Measurements from ENCODE around the gene SNX9. TPM values are rescaled to one million over a fixed set of nuclear protein-coding genes. Genes with fewer than 3 reads are reported as not detected.

Gene SNX9
- total and polyA plus RNA-seq, 4 donors: 19.3 to 27.6 (median 23.3) TPM

- no peaks in the 10 kb centered on the region for H3K36me3 ChIP-seq (ENCODE audit: control insufficient read depth, insufficient read depth, low read length)
- no peaks in the 10 kb centered on the region for H3K9me3 ChIP-seq (ENCODE audit: control insufficient read depth, insufficient read depth, low read length)
- no peak overlapping the region for H3K27ac ChIP-seq (ENCODE audit: low read depth, low read length)
- H3K4me3 ChIP-seq (ENCODE audit: low read depth, low read length): no peak overlapping the region
- DNase-seq (ENCODE audit: low read depth in 4 of 6, low spot score in 6 of 6): no peak
- no peaks in the 10 kb centered on the region for H3K27me3 ChIP-seq (ENCODE audit: control insufficient read depth, insufficient read depth, low read length)
- WGBS (ENCODE audit: insufficient coverage): 93% methylated on average over 6 of the region's 10 CpGs
- peaks cover 10% of the 10 kb centered on the region for H3K4me1 ChIP-seq (ENCODE audit: control insufficient read depth, insufficient read depth, low read length)
Observed at GRCh38 chr6:157825243-157825904, 2.3 kb downstream of the SNX9 start.

DNA sequence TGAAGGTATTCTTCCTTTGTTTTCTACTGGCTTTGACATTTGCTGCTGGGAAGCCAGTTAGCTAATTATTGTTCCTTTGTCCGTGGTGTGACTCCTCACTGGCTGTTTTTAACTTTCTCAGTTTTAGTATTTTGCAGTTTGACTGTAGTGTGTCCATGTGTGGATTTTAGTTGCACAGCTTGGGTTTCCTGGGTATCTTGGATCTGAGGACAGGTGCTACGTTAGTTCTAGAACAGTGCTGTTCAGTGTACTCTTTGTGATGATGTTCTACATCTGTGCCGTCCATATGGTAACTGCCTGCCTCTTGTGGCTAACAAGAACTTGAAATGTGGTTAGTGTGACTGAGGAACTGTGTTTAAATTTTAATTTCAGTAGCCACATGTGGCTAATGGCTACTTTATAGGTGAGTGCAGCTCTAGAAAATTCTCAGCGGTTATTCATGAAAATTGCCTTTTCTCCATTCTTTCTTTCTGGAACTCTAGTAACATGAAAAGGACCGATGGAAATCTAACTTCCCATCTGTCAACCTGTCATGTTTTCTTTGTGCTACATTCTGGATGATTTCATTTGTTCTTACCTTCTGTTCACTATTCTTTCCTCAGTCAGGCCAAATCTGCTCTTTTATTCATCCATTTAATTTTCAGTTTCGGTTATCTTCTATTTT is 7.4 kb downstream of the SNX9 start:
- Histone ChIP-seq H3K27me3 (ENCODE audit: control insufficient read depth, insufficient read depth, low read length) (no peaks in the 10 kb centered on the region), H3K9me3 (ENCODE audit: control insufficient read depth, insufficient read depth, low read length) (peaks cover 2% of the 10 kb centered on the region), H3K4me3 (ENCODE audit: low read depth, low read length) (no peak overlapping the region), H3K36me3 (ENCODE audit: control insufficient read depth, insufficient read depth, low read length) (no peaks in the 10 kb centered on the region), H3K27ac (ENCODE audit: low read depth, low read length) (no peak overlapping the region), H3K4me1 (ENCODE audit: control insufficient read depth, insufficient read depth, low read length) (no peaks in the 10 kb centered on the region)
- 34% methylated on average over 3 of the region's 6 CpGs for WGBS (ENCODE audit: insufficient coverage)
- DNase-seq (ENCODE audit: low read depth in 4 of 6, low spot score in 6 of 6): peak in 2 of 6 donors; percentile 34 to 55

DNA sequence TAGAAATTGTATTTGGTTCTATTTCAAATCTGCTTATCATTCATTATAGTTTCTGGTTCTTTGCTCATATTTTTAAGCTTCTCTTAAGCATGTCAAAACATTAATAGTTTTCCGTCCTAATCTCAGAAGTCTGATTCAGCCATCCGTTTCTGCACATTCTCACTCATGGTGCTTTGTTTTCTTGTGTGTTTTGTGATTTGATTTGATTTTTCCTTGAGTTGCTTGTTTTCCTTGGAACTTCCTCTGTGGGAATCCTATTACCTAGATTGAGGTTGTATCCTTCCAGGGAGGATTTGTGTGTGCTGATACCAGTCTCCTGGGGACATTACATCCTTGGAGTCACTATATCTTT is 7.9 kb downstream of the SNX9 start:
- DNase-seq (ENCODE audit: low read depth in 4 of 6, low spot score in 6 of 6): no peak
- Histone ChIP-seq H3K4me3 (ENCODE audit: low read depth, low read length) (no peak overlapping the region), H3K36me3 (ENCODE audit: control insufficient read depth, insufficient read depth, low read length) (no peaks in the 10 kb centered on the region), H3K4me1 (ENCODE audit: control insufficient read depth, insufficient read depth, low read length) (no peaks in the 10 kb centered on the region), H3K27me3 (ENCODE audit: control insufficient read depth, insufficient read depth, low read length) (no peaks in the 10 kb centered on the region), H3K27ac (ENCODE audit: low read depth, low read length) (no peak overlapping the region), H3K9me3 (ENCODE audit: control insufficient read depth, insufficient read depth, low read length) (peaks cover 2% of the 10 kb centered on the region)
- WGBS (ENCODE audit: insufficient coverage): 83% methylated on average over 1 of the region's 2 CpGs

DNA sequence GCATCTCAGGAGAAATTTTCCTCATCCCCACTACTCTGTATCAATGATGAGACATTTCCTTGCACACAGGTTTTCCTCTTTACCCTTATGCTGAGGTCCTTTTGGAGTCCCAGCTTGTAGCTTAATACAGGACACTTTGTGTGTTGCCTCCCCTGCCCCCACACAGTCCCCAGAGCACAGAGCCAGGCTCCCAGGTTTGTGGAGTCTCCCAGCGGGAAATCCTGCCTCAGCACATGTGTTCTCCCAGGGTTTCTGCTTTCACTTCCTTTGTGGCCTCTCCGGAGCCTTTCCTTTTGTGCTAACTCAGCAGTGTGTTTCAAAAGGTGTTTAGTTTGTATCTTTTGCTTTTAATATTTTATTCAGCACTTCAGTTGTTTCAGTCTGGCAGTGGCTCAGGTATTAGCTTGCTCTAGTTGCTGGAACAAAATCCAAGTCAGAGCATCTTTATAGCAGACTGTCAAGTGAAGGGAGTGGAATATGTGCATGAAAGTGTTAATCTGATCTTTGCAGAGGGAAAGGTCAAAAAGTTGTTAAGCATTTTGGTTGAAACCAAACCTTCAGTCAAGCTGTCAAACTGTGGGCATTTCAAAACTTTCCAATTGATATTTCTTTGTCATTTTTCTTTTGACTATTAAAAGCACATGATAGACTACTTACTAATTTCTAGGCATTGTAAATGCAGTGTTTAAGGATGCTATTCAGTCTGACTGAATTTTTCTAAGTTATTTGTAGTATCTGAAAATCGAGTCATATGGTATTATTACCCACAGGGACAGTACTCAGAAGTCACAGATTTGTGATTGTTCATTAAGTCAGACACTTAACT is 8.6 kb downstream of the SNX9 start:
- no peak for DNase-seq (ENCODE audit: low read depth in 4 of 6, low spot score in 6 of 6)
- no CpG with 5 or more reads among the region's 3 CpGs for WGBS (ENCODE audit: insufficient coverage)
- no peaks in the 10 kb centered on the region for H3K4me1 ChIP-seq (ENCODE audit: control insufficient read depth, insufficient read depth, low read length)
- no peaks in the 10 kb centered on the region for H3K27me3 ChIP-seq (ENCODE audit: control insufficient read depth, insufficient read depth, low read length)
- no peak overlapping the region for H3K27ac ChIP-seq (ENCODE audit: low read depth, low read length)
- no peak overlapping the region for H3K4me3 ChIP-seq (ENCODE audit: low read depth, low read length)
- H3K9me3 ChIP-seq (ENCODE audit: control insufficient read depth, insufficient read depth, low read length): peaks cover 2% of the 10 kb centered on the region
- H3K36me3 ChIP-seq (ENCODE audit: control insufficient read depth, insufficient read depth, low read length): no peaks in the 10 kb centered on the region

DNA sequence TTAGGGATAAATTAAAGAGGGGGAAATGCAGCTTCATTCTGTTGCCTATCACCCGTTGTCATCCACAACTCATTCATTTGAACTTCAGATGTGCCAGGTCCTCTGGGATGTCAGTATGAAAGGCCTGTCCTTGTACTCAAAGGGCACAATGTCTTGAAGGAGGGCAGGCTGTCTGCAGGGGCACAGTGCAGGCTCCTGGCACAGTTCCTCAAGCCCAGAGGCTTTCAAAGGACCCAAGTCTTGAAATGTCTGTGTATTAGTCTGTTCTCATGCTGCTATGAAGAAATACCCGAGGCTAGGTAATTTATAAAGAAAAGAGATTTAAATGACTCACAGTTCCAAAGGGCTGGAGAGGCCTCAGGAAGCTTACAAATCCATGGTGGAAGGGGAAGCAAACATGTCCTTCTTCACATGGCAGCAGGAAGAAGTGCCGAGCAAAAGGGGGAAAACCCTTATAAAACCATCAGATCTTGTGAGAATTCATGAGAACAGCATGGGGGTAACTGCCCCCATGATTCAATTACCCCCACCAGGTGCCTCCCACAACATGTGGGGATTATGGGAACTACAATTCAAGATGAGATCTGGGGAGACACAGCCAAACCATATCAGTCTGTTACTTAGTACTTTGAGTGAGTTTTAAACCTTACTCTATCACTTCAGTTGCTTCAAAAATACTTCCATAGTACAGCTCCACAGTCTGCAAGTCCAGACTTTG is 9.4 kb downstream of the SNX9 start:
- Histone ChIP-seq H3K27ac (ENCODE audit: low read depth, low read length) (no peak overlapping the region), H3K36me3 (ENCODE audit: control insufficient read depth, insufficient read depth, low read length) (no peaks in the 10 kb centered on the region), H3K4me3 (ENCODE audit: low read depth, low read length) (no peak overlapping the region), H3K4me1 (ENCODE audit: control insufficient read depth, insufficient read depth, low read length) (no peaks in the 10 kb centered on the region), H3K9me3 (ENCODE audit: control insufficient read depth, insufficient read depth, low read length) (peaks cover 2% of the 10 kb centered on the region), H3K27me3 (ENCODE audit: control insufficient read depth, insufficient read depth, low read length) (no peaks in the 10 kb centered on the region)
- DNase-seq (ENCODE audit: low read depth in 4 of 6, low spot score in 6 of 6): no peak
- no CpG with 5 or more reads among the region's 3 CpGs for WGBS (ENCODE audit: insufficient coverage)

DNA sequence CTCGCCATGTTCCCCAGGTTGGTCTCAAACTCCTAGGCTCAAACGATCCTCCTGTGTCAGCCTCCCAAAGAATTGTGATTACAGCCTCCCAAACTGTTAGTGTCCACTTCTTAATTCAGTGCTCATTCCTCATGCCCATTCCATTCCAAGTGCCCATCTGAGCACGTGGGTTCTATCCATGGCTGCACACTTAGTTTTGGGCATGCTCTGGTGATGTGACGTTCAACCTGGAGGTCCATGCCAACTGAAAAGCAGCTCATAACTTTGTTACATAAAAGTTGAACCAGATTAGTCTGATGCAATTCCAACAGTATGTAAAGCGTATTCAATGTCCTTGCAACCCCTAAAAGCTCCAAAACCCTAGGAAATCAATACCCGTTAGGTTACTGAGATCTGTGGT is 11.5 kb downstream of the SNX9 start:
- peaks cover 2% of the 10 kb centered on the region for H3K9me3 ChIP-seq (ENCODE audit: control insufficient read depth, insufficient read depth, low read length)
- no peaks in the 10 kb centered on the region for H3K27me3 ChIP-seq (ENCODE audit: control insufficient read depth, insufficient read depth, low read length)
- no peak overlapping the region for H3K4me3 ChIP-seq (ENCODE audit: low read depth, low read length)
- no peaks in the 10 kb centered on the region for H3K4me1 ChIP-seq (ENCODE audit: control insufficient read depth, insufficient read depth, low read length)
- DNase-seq (ENCODE audit: low read depth in 4 of 6, low spot score in 6 of 6): no peak
- 98% methylated on average over 4 of the region's 6 CpGs for WGBS (ENCODE audit: insufficient coverage)
- H3K27ac ChIP-seq (ENCODE audit: low read depth, low read length): no peak overlapping the region
- no peaks in the 10 kb centered on the region for H3K36me3 ChIP-seq (ENCODE audit: control insufficient read depth, insufficient read depth, low read length)

- Histone ChIP-seq H3K4me3 (ENCODE audit: low read depth, low read length) (no peak overlapping the region), H3K9me3 (ENCODE audit: control insufficient read depth, insufficient read depth, low read length) (no peaks in the 10 kb centered on the region), H3K27me3 (ENCODE audit: control insufficient read depth, insufficient read depth, low read length) (no peaks in the 10 kb centered on the region), H3K27ac (ENCODE audit: low read depth, low read length) (no peak overlapping the region), H3K36me3 (ENCODE audit: control insufficient read depth, insufficient read depth, low read length) (no peaks in the 10 kb centered on the region), H3K4me1 (ENCODE audit: control insufficient read depth, insufficient read depth, low read length) (no peaks in the 10 kb centered on the region)
- no peak for DNase-seq (ENCODE audit: low read depth in 4 of 6, low spot score in 6 of 6)
- 76% methylated on average over 2 of the region's 5 CpGs for WGBS (ENCODE audit: insufficient coverage)
Observed at GRCh38 chr6:157838718-157839430, 15.8 kb downstream of the SNX9 start.

DNA sequence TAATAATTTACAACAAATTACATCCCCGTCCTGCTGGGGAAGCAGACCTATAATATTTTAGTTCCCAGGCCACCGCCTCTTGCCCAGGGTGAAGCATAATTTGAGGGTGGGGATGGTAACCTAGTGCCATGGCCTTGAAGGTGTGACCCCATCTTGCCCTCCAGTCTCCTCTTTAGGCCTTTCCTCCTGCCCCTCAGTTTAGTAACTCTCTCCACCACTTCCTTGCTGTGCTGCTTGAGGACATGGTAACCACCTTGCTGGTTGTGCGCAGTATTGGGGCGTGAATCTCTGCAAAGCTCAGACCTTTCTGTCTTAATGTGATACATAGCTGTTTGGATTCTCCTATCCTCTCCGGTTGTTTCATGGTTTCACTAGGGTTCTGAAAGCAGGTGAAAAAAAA is 16.6 kb downstream of the SNX9 start:
- WGBS (ENCODE audit: insufficient coverage): 100% methylated on average over 3 of the region's 5 CpGs
- H3K27ac ChIP-seq (ENCODE audit: low read depth, low read length): no peak overlapping the region
- no peaks in the 10 kb centered on the region for H3K9me3 ChIP-seq (ENCODE audit: control insufficient read depth, insufficient read depth, low read length)
- no peaks in the 10 kb centered on the region for H3K27me3 ChIP-seq (ENCODE audit: control insufficient read depth, insufficient read depth, low read length)
- H3K4me1 ChIP-seq (ENCODE audit: control insufficient read depth, insufficient read depth, low read length): no peaks in the 10 kb centered on the region
- DNase-seq (ENCODE audit: low read depth in 4 of 6, low spot score in 6 of 6): no peak
- H3K36me3 ChIP-seq (ENCODE audit: control insufficient read depth, insufficient read depth, low read length): no peaks in the 10 kb centered on the region
- H3K4me3 ChIP-seq (ENCODE audit: low read depth, low read length): no peak overlapping the region

GRCh38 chr6:157840261-157840660 is 17.2 kb downstream of the SNX9 start:
- H3K4me1 ChIP-seq (ENCODE audit: control insufficient read depth, insufficient read depth, low read length): no peaks in the 10 kb centered on the region
- no peaks in the 10 kb centered on the region for H3K9me3 ChIP-seq (ENCODE audit: control insufficient read depth, insufficient read depth, low read length)
- no CpG with 5 or more reads among the region's 2 CpGs for WGBS (ENCODE audit: insufficient coverage)

More at GRCh38 chr6:157840261-157840660, 17.2 kb downstream of the SNX9 start:
- H3K27me3 ChIP-seq (ENCODE audit: control insufficient read depth, insufficient read depth, low read length): no peaks in the 10 kb centered on the region
- no peaks in the 10 kb centered on the region for H3K36me3 ChIP-seq (ENCODE audit: control insufficient read depth, insufficient read depth, low read length)
- no peak overlapping the region for H3K27ac ChIP-seq (ENCODE audit: low read depth, low read length)
- no peak for DNase-seq (ENCODE audit: low read depth in 4 of 6, low spot score in 6 of 6)
- H3K4me3 ChIP-seq (ENCODE audit: low read depth, low read length): no peak overlapping the region

All from spinal cord (tissue), 10 donors.